Fibroblast of the aortic adventitia (primary cell): Measurements from ENCODE around the gene FRMD4B. TPM values are rescaled to one million over a fixed set of nuclear protein-coding genes. Genes with fewer than 3 reads are reported as not detected.

Experiments
- DNase-seq: peaks from one replicate; pipeline ENCODE4 v3.0.0-alpha.2; 2010; ENCODE audit warnings: low read depth
- H3K4me3 ChIP-seq: 2 replicates; pipeline ENCODE4 v1.5.1; 2011; ENCODE audit warnings: low read depth, mild to moderate bottlenecking, control low read depth, low read length, moderate library complexity
- CTCF ChIP-seq: IDR thresholded peaks from 2 replicates; pipeline ENCODE4 v1.5.1; 2011; ENCODE audit warnings: mild to moderate bottlenecking, low read length, control low read depth, inconsistent platforms; ENCODE audit not compliant: insufficient read depth
- total RNA-seq: library from RNA; depleted of rRNA; stranded (reverse); fragments of >200 nt; gene quantifications from 2 replicates; pipeline ENCODE4 v1.2.3, GENCODE V29; 2012; ENCODE audit warnings: low replicate concordance

FRMD4B gene
- total RNA-seq, 1 donor, result 0.81 TPM

GRCh38 chr3:69379661-69380060 is 6.2 kb downstream of the FRMD4B start:
- no peak for TF ChIP-seq CTCF
- no peak for DNase-seq
- no peak overlapping the region for H3K4me3 ChIP-seq

- TF ChIP-seq CTCF, result no peak
- H3K4me3 ChIP-seq, result no peak overlapping the region
- no peak for DNase-seq
Measured at GRCh38 chr3:69378112-69378802, 7.6 kb downstream of the FRMD4B start.

- no peak for TF ChIP-seq CTCF
- DNase-seq, result no peak
- H3K4me3 ChIP-seq, result no peak overlapping the region
Measured at GRCh38 chr3:69377262-69377661, 8.6 kb downstream of the FRMD4B start.

DNA sequence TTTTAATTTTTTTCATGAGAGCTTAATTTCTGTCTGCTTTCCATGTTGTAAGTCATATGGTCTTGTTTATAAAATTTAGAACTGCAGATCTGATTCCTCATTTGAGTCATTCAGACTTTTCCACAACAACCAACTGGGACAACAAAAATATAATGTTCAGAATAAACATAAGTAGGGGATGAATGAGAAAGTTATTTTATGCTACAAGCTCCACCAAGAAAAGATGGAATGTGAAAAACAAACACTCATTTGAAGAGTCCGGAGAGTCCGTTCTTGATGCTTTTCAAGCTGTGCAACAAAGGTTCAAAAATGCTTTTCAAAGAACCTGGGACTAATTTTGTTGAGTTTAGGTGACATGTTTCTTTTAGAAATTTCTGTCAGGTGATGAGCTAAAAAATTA is 9.2 kb downstream of the FRMD4B start:
- no peak for TF ChIP-seq CTCF
- H3K4me3 ChIP-seq, result no peak overlapping the region
- no peak for DNase-seq

DNA sequence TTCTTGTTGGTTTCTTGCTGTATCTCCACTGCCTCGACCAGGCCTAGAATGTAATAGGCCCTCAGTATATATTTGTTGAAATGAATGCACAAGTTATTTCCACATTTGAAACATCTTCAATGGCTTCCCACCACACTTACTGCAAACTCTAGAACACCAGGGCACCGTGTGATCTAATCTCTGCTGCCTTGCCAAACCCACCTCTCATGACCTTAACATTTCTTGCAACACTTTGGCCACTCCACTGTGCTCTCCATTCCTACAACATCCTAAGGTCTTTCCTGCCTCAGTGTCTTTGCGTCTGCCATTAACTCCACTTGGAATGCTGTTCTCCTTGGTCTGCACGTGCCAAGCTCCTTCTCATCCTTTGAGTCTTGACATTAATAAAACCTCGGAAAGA is 14.1 kb downstream of the FRMD4B start:
- no peak for TF ChIP-seq CTCF
- no peak overlapping the region for H3K4me3 ChIP-seq
- no peak for DNase-seq

- no peak for DNase-seq
- H3K4me3 ChIP-seq, result no peak overlapping the region
- TF ChIP-seq CTCF, result no peak
Measured at GRCh38 chr3:69370901-69371301, 15.0 kb downstream of the FRMD4B start.
